Nephron (organoid): ENCODE results near the gene GBF1.

Experiments
- H3K27ac Mint-ChIP-seq, 3 experiments: 2 replicates each; pipeline ENCODE4 v1.8.0; 2020; ENCODE audit warnings: mixed read lengths in 3 of 3, mild to moderate bottlenecking in 2 of 3, moderate library complexity in 1 of 3
- H3K27me3 Mint-ChIP-seq: 2 replicates; pipeline ENCODE4 v1.8.0; 2021; ENCODE audit warnings: low read depth, mild to moderate bottlenecking, moderate library complexity, mixed read lengths
- H3K36me3 Mint-ChIP-seq: 2 replicates; pipeline ENCODE4 v1.8.0; 2020; ENCODE audit warnings: low read depth, mixed read lengths
- H3K4me1 Mint-ChIP-seq: 2 replicates; pipeline ENCODE4 v1.8.0; 2020; ENCODE audit warnings: mixed read lengths
- H3K4me3 Mint-ChIP-seq, 3 experiments: 2 replicates each; pipeline ENCODE4 v1.8.0; 2020; ENCODE audit warnings: mild to moderate bottlenecking in 3 of 3, mixed read lengths in 3 of 3, moderate library complexity in 2 of 3
- H3K9me3 Mint-ChIP-seq: 2 replicates; pipeline ENCODE4 v1.8.0; 2020; ENCODE audit warnings: mixed read lengths
- TF ChIP-seq, protein P1 (sequence below), 3 experiments: fragments of 200-600 bp; sonication (generic); IDR thresholded peaks; one replicate each; pipeline ENCODE4 v1.5.0; 2021; ENCODE audit warnings: antibody characterized with exemption in 3 of 3; ENCODE audit not compliant: unreplicated experiment in 3 of 3

GBF1 gene

DNA sequence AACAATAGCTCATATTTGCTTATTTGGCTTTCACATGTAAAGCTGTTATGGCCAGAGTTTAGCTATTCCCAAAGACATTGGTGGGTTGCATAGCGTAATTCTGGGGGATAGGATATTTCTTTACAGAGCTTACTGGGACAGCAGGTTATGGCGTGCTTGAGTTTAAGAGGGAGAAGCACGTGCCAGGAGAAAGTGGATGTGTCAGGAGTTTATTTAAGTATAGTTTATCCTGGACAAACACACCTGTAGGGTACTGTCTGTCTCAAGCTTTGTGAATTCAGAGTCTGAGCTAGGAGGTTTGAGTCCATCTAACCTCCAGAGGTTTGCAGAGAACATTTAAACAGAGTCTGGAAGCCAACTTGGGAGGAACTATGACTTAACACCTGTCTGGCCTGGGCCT lies 21.3 kb downstream of the GBF1 start:
- no peaks in the 10 kb centered on the region for H3K27me3 Mint-ChIP-seq
- TF ChIP-seq, protein P1, sequence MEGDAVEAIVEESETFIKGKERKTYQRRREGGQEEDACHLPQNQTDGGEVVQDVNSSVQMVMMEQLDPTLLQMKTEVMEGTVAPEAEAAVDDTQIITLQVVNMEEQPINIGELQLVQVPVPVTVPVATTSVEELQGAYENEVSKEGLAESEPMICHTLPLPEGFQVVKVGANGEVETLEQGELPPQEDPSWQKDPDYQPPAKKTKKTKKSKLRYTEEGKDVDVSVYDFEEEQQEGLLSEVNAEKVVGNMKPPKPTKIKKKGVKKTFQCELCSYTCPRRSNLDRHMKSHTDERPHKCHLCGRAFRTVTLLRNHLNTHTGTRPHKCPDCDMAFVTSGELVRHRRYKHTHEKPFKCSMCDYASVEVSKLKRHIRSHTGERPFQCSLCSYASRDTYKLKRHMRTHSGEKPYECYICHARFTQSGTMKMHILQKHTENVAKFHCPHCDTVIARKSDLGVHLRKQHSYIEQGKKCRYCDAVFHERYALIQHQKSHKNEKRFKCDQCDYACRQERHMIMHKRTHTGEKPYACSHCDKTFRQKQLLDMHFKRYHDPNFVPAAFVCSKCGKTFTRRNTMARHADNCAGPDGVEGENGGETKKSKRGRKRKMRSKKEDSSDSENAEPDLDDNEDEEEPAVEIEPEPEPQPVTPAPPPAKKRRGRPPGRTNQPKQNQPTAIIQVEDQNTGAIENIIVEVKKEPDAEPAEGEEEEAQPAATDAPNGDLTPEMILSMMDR (IDR thresholded peaks at IDR 0.05; ENCODE audit: unreplicated experiment in 3 of 3), result no peak
- peak overlapping the region in 2 of 3 experiments; percentile 59 to 88 for H3K27ac Mint-ChIP-seq
- peaks cover 43% of the 10 kb centered on the region for H3K36me3 Mint-ChIP-seq
- no peaks in the 10 kb centered on the region for H3K9me3 Mint-ChIP-seq
- peaks cover 65% of the 10 kb centered on the region for H3K4me1 Mint-ChIP-seq
- H3K4me3 Mint-ChIP-seq, result no peak overlapping the region

DNA sequence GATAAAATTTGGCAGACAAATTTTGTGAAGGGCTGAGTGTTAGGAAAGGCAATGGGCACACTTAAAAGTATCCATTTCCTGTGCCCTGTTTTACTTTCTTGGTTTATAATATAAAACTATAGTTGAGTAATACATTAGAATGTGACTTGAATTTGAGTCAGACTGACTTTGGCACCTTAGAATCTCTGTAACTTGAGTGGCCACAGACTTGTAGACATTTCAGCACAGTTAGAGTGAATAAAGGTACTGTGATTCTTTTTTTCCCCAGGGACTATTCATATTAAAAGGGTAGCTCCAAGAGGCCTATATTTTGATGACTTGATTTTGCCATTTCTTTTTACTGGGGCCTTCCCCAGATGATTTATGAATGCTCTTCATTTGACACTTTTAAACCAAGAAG lies 22.4 kb downstream of the GBF1 start:
- H3K27ac Mint-ChIP-seq, result peak overlapping the region; percentile 4 to 88 (median 58)
- TF ChIP-seq, protein P1 (IDR thresholded peaks at IDR 0.05; ENCODE audit: unreplicated experiment in 3 of 3), result no peak
- no peaks in the 10 kb centered on the region for H3K9me3 Mint-ChIP-seq
- H3K4me1 Mint-ChIP-seq, result peaks cover 54% of the 10 kb centered on the region
- H3K36me3 Mint-ChIP-seq, result peaks cover 37% of the 10 kb centered on the region
- no peak overlapping the region for H3K4me3 Mint-ChIP-seq
- H3K27me3 Mint-ChIP-seq, result no peaks in the 10 kb centered on the region

DNA sequence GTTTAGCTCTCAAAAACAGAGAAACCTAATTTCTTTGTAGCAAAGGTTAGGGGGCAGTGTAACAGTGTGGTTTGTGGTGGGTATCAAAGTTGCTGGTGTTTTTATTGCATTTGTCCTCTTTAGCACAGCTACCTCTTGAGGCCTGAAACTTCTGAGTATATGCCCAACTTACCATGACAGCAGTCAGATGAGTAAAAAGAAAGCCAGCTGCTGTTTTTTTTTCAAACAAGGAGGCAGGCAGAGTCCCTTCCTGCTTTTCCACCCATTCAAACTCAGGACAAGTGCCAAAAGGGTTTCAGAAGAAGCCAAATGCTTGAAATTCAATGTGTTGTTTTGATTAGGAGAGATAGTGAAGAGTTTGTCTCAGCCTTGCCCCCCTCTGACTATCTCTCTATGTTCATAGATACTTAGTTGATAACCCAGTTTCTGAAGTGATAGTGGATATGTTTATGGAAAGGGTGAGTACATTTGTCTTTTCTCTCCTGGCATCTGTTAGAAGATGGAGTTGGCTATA lies 23.1 kb downstream of the GBF1 start:
- Mint-ChIP-seq H3K4me3 (no peak overlapping the region), H3K4me1 (peaks cover 50% of the 10 kb centered on the region), H3K36me3 (peaks cover 30% of the 10 kb centered on the region), H3K27me3 (no peaks in the 10 kb centered on the region), H3K9me3 (no peaks in the 10 kb centered on the region), H3K27ac (peak overlapping the region; percentile 4 to 88 (median 58))
- TF ChIP-seq, protein P1 (IDR thresholded peaks at IDR 0.05; ENCODE audit: unreplicated experiment in 3 of 3), result no peak

DNA sequence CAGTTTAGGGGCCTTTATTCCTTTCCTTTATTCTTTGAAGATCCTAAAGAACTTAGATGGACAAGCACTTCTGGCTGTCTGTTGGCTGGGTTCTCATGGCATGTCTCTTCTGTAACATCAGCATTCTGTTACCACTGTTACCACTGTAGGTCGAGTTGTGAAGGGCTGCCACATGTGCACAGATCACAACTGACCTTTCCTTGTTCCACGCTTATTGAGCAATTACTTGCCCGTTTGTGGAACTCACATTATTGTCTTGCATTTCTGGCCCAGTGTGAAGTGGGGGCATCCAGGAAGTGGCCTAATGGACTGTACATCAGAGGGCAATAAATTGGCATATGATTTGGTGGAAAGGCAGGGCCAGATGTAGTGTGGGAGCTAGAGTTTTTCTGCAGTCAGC lies 23.7 kb downstream of the GBF1 start:
- Mint-ChIP-seq H3K27ac (peak overlapping the region in 2 of 3 experiments; percentile 58 to 88), H3K4me1 (peaks cover 51% of the 10 kb centered on the region)
- TF ChIP-seq, protein P1 (IDR thresholded peaks at IDR 0.05; ENCODE audit: unreplicated experiment in 3 of 3), result no peak

DNA sequence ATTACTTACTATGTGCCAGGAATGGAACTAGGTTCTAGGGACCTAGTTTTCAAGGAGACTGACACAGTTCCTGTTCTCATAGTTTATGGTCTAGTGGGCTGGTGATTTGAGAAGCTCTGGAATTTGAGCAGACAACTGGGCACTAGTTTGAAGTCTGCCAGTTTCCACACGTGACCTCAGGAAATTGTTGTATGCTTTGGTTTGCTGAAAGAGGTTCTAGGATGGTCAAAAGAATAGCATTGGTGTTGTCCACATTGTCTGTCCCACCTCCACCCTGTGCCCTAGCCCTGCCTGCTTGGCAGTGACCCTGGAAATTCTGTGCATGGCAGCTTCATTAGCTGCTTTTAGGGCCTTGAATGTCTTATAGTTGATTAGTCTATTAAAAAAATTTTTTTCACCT lies 28.7 kb downstream of the GBF1 start:
- Mint-ChIP-seq H3K27me3 (no peaks in the 10 kb centered on the region), H3K27ac (no peak overlapping the region), H3K4me1 (peaks cover 25% of the 10 kb centered on the region), H3K9me3 (no peaks in the 10 kb centered on the region), H3K4me3 (no peak overlapping the region), H3K36me3 (peaks cover 23% of the 10 kb centered on the region)
- TF ChIP-seq, protein P1 (IDR thresholded peaks at IDR 0.05; ENCODE audit: unreplicated experiment in 3 of 3), result no peak

More for the DNA sequence above, 23.7 kb downstream of the GBF1 start:
- Mint-ChIP-seq H3K36me3 (peaks cover 26% of the 10 kb centered on the region), H3K27me3 (no peaks in the 10 kb centered on the region), H3K4me3 (peak overlapping the region in 1 of 3 experiments; percentile 29), H3K9me3 (no peaks in the 10 kb centered on the region)

DNA sequence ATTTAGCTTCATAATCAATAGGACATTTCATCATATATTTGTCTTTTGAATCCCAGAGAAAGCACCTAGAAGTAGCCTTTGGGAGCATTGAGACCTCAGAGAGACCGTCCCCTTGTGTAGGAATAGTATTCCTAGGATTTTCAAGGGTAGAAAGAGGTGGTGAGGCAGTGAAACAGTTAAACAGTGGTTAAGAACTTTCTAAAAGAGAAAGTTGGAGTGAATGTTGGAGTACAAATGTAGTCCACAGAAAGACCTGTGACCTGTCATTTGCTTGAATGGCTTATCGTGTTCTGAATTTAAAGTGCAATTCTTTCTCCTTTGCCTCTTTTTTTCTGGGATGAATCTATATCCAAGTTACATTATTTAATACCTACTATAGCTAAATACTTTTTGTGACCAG lies 30.0 kb downstream of the GBF1 start:
- no peak overlapping the region for H3K27ac Mint-ChIP-seq
- TF ChIP-seq, protein P1 (IDR thresholded peaks at IDR 0.05; ENCODE audit: unreplicated experiment in 3 of 3), result no peak
- H3K27me3 Mint-ChIP-seq, result no peaks in the 10 kb centered on the region
- no peaks in the 10 kb centered on the region for H3K9me3 Mint-ChIP-seq
- H3K4me3 Mint-ChIP-seq, result no peak overlapping the region
- H3K36me3 Mint-ChIP-seq, result peaks cover 20% of the 10 kb centered on the region
- H3K4me1 Mint-ChIP-seq, result peaks cover 32% of the 10 kb centered on the region
